Measurements from ENCODE around the gene UBE2D2. TPM values are rescaled to one million over a fixed set of nuclear protein-coding genes. Genes with fewer than 3 reads are reported as not detected.

UBE2D2 gene
- total RNA-seq, 2 donors from 2014 or later: 315 to 342 TPM

GRCh38 chr5:139636207-139636792, 75.2 kb downstream of the UBE2D2 start:
- peaks cover 42% of the 10 kb centered on the region for H3K4me1 Mint-ChIP-seq (ENCODE audit: low read depth)

GRCh38 chr5:139636975-139637408, 75.9 kb downstream of the UBE2D2 start:
- Mint-ChIP-seq H3K4me1 (ENCODE audit: low read depth) (peaks cover 42% of the 10 kb centered on the region), H3K27ac (peak overlapping the region; percentile 77), H3K4me3 (peak overlapping the region; percentile 75 to 82), H3K9me3 (no peaks in the 10 kb centered on the region), H3K27me3 (ENCODE audit: low read depth) (no peaks in the 10 kb centered on the region), H3K36me3 (ENCODE audit: insufficient read depth in 2 of 2) (peaks cover 0 to 4% of the 10 kb centered on the region in 2 donors)
- peak; percentile 64 to 72 for DNase-seq
- ATAC-seq (replicated peaks in 1 of 2): peak; percentile 85 to 88

More at GRCh38 chr5:139636207-139636792, 75.2 kb downstream of the UBE2D2 start:
- Mint-ChIP-seq H3K4me3 (peak overlapping the region; percentile 75 to 82), H3K36me3 (ENCODE audit: insufficient read depth in 2 of 2) (peaks cover 0 to 4% of the 10 kb centered on the region in 2 donors), H3K27ac (peak overlapping the region; percentile 77), H3K9me3 (no peaks in the 10 kb centered on the region), H3K27me3 (ENCODE audit: low read depth) (no peaks in the 10 kb centered on the region)
- DNase-seq (peak; percentile 75 to 80), ATAC-seq (replicated peaks in 1 of 2) (peak; percentile 48 to 52)

- peak; percentile 64 to 69 for DNase-seq
- no peak overlapping the region for H3K27ac Mint-ChIP-seq
- ATAC-seq (replicated peaks in 1 of 2): peak; percentile 7 to 31
- peaks cover 0 to 4% of the 10 kb centered on the region in 2 donors for H3K36me3 Mint-ChIP-seq (ENCODE audit: insufficient read depth in 2 of 2)
- H3K4me1 Mint-ChIP-seq (ENCODE audit: low read depth): peaks cover 42% of the 10 kb centered on the region
- no peaks in the 10 kb centered on the region for H3K9me3 Mint-ChIP-seq
- H3K27me3 Mint-ChIP-seq (ENCODE audit: low read depth): no peaks in the 10 kb centered on the region
- H3K4me3 Mint-ChIP-seq: peak overlapping the region in 1 of 2 donors; percentile 75
Measured at GRCh38 chr5:139637438-139638089, 76.4 kb downstream of the UBE2D2 start.

- no peak for DNase-seq
- no peaks in the 10 kb centered on the region for H3K27me3 Mint-ChIP-seq (ENCODE audit: low read depth)
- H3K36me3 Mint-ChIP-seq (ENCODE audit: insufficient read depth in 2 of 2): peaks cover 0 to 3% of the 10 kb centered on the region in 2 donors
- peak overlapping the region in 1 of 2 donors; percentile 65 for H3K4me3 Mint-ChIP-seq
- H3K27ac Mint-ChIP-seq: no peak overlapping the region
- no peaks in the 10 kb centered on the region for H3K9me3 Mint-ChIP-seq
- ATAC-seq (replicated peaks in 1 of 2): no peak
- H3K4me1 Mint-ChIP-seq (ENCODE audit: low read depth): peaks cover 40% of the 10 kb centered on the region
Measured at GRCh38 chr5:139638090-139638735, 77.1 kb downstream of the UBE2D2 start.

- no peak for DNase-seq
- H3K27ac Mint-ChIP-seq: no peak overlapping the region
- H3K4me1 Mint-ChIP-seq (ENCODE audit: low read depth): peaks cover 32% of the 10 kb centered on the region
- no peak for ATAC-seq (replicated peaks in 1 of 2)
- no peak overlapping the region for H3K4me3 Mint-ChIP-seq
- H3K9me3 Mint-ChIP-seq: no peaks in the 10 kb centered on the region
- peaks cover 0 to 2% of the 10 kb centered on the region in 2 donors for H3K36me3 Mint-ChIP-seq (ENCODE audit: insufficient read depth in 2 of 2)
- no peaks in the 10 kb centered on the region for H3K27me3 Mint-ChIP-seq (ENCODE audit: low read depth)
Measured at GRCh38 chr5:139638736-139639618, 77.8 kb downstream of the UBE2D2 start.

GRCh38 chr5:139639619-139640380, 78.7 kb downstream of the UBE2D2 start:
- Mint-ChIP-seq H3K36me3 (ENCODE audit: insufficient read depth in 2 of 2) (peaks cover 0 to 2% of the 10 kb centered on the region in 2 donors), H3K4me3 (no peak overlapping the region), H3K9me3 (no peaks in the 10 kb centered on the region), H3K27me3 (ENCODE audit: low read depth) (peaks cover under 1% of the 10 kb centered on the region), H3K27ac (no peak overlapping the region), H3K4me1 (ENCODE audit: low read depth) (peaks cover 24% of the 10 kb centered on the region)
- no peak for ATAC-seq (replicated peaks in 1 of 2)
- no peak for DNase-seq

- Mint-ChIP-seq H3K9me3 (no peaks in the 10 kb centered on the region), H3K4me3 (no peak overlapping the region), H3K4me1 (ENCODE audit: low read depth) (peaks cover 17% of the 10 kb centered on the region), H3K36me3 (ENCODE audit: insufficient read depth in 2 of 2) (peaks cover 0 to 2% of the 10 kb centered on the region in 2 donors), H3K27ac (no peak overlapping the region), H3K27me3 (ENCODE audit: low read depth) (peaks cover 8% of the 10 kb centered on the region)
- DNase-seq: no peak
- ATAC-seq (replicated peaks in 1 of 2): no peak
Measured at GRCh38 chr5:139640421-139641115, 79.4 kb downstream of the UBE2D2 start.

- DNase-seq (no peak), ATAC-seq (replicated peaks in 1 of 2) (no peak)
- Mint-ChIP-seq H3K27me3 (ENCODE audit: low read depth) (peaks cover 16% of the 10 kb centered on the region), H3K4me3 (no peak overlapping the region), H3K36me3 (ENCODE audit: insufficient read depth in 2 of 2) (peaks cover 0 to 2% of the 10 kb centered on the region in 2 donors), H3K4me1 (ENCODE audit: low read depth) (peaks cover 8% of the 10 kb centered on the region), H3K27ac (no peak overlapping the region), H3K9me3 (no peaks in the 10 kb centered on the region)
Measured at GRCh38 chr5:139641116-139642080, 80.3 kb downstream of the UBE2D2 start.

GRCh38 chr5:139642213-139642612, 81.1 kb downstream of the UBE2D2 start:
- Mint-ChIP-seq H3K4me1 (ENCODE audit: low read depth) (peaks cover under 1% of the 10 kb centered on the region), H3K9me3 (no peaks in the 10 kb centered on the region), H3K27me3 (ENCODE audit: low read depth) (peaks cover 25% of the 10 kb centered on the region), H3K36me3 (ENCODE audit: insufficient read depth in 2 of 2) (no peaks in the 10 kb centered on the region), H3K4me3 (no peak overlapping the region), H3K27ac (no peak overlapping the region)
- ATAC-seq (replicated peaks in 1 of 2) (no peak), DNase-seq (no peak)

GRCh38 chr5:139642891-139643871, 82.0 kb downstream of the UBE2D2 start:
- no peak overlapping the region for H3K27ac Mint-ChIP-seq
- no peak overlapping the region for H3K4me3 Mint-ChIP-seq
- ATAC-seq (replicated peaks in 1 of 2) (no peak), DNase-seq (no peak)
- peaks cover 6% of the 10 kb centered on the region for H3K4me1 Mint-ChIP-seq (ENCODE audit: low read depth)
- H3K36me3 Mint-ChIP-seq (ENCODE audit: insufficient read depth in 2 of 2): no peaks in the 10 kb centered on the region
- no peaks in the 10 kb centered on the region for H3K9me3 Mint-ChIP-seq
- H3K27me3 Mint-ChIP-seq (ENCODE audit: low read depth): peaks cover 32% of the 10 kb centered on the region
